DOHH2 (cell line): ENCODE results near the gene RNF150.

ENCODE experiments used
- CTCF ChIP-seq: fragments of 200-600 bp; sonication (generic); IDR thresholded peaks from one replicate; pipeline ENCODE4 v1.5.1; 2014; ENCODE audit warnings: antibody characterized with exemption, mild to moderate bottlenecking, low read depth, low read length; ENCODE audit not compliant: poor library complexity, severe bottlenecking
- EZH2phosphoT487 ChIP-seq: fragments of 200-600 bp; sonication (generic); IDR thresholded peaks from 2 replicates; pipeline ENCODE4 v1.6.1; 2017; ENCODE audit warnings: borderline replicate concordance, mild to moderate bottlenecking, antibody characterized with exemption, low read length, moderate library complexity, mixed read lengths

DNA sequence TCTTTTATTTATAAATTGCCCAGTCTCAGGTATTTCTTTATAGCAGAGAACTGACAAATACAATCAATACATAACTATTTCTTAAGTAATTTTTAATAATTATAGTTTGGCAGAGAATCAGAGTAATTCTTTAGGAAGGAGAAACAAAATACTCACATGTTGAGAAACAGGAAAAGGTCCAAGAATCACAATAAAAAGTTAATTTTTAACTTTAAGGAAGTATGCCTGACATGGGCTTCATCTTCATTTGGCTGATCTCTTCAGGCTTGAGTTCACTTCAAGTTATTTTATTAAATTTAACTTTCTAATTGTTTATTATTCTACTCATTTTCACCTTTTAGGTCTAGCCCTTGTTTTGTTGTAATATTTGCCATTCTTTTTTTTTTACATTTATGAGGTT, 36.1 kb upstream of the RNF150 start:
- TF ChIP-seq CTCF: no peak
- no peak for TF ChIP-seq EZH2phosphoT487
